HEK293T (cell line): ENCODE results near the gene WASF2.

Experiments used
- ARNT ChIP-seq: fragments of 450-650 bp; IDR thresholded peaks from 2 replicates; pipeline ENCODE4 v1.6.1; 2017; ENCODE audit warnings: mild to moderate bottlenecking
- BHLHE40 ChIP-seq: fragments of 450-650 bp; IDR thresholded peaks from 2 replicates; pipeline ENCODE4 v1.6.1; 2016; ENCODE audit warnings: mild to moderate bottlenecking, moderate library complexity, borderline replicate concordance
- CTBP1 ChIP-seq: fragments of 450-650 bp; IDR thresholded peaks from 2 replicates; pipeline ENCODE4 v1.6.1; 2016; ENCODE audit warnings: borderline replicate concordance
- ELF4 ChIP-seq: fragments of 450-650 bp; IDR thresholded peaks from 2 replicates; pipeline ENCODE4 v1.6.1; 2017; ENCODE audit warnings: antibody characterized with exemption
- FOXA1 ChIP-seq: fragments of 450-650 bp; IDR thresholded peaks from 2 replicates; pipeline ENCODE4 v1.6.1; 2016; ENCODE audit warnings: mild to moderate bottlenecking
- FOXK2 ChIP-seq: fragments of 450-650 bp; IDR thresholded peaks from 2 replicates; pipeline ENCODE4 v1.6.1; 2016; ENCODE audit warnings: mild to moderate bottlenecking
- HDGF ChIP-seq: fragments of 450-650 bp; IDR thresholded peaks from 2 replicates; pipeline ENCODE4 v1.6.1; 2017; ENCODE audit warnings: antibody characterized with exemption, borderline replicate concordance
- LEF1 ChIP-seq: fragments of 450-650 bp; IDR thresholded peaks from 2 replicates; pipeline ENCODE4 v1.6.1; 2017; ENCODE audit warnings: mild to moderate bottlenecking, borderline replicate concordance
- NFRKB ChIP-seq: fragments of 450-650 bp; IDR thresholded peaks from 2 replicates; pipeline ENCODE4 v1.6.1; 2016; ENCODE audit warnings: mild to moderate bottlenecking, moderate library complexity
- SP1 ChIP-seq: fragments of 450-650 bp; IDR thresholded peaks from 2 replicates; pipeline ENCODE4 v1.6.1; 2017
- ZNF384 ChIP-seq: fragments of 450-650 bp; IDR thresholded peaks from 2 replicates; pipeline ENCODE4 v1.6.1; 2016
- TF ChIP-seq, protein P1 (sequence below): fragments of 450-650 bp; IDR thresholded peaks from 2 replicates; pipeline ENCODE4 v1.6.1; 2016

DNA sequence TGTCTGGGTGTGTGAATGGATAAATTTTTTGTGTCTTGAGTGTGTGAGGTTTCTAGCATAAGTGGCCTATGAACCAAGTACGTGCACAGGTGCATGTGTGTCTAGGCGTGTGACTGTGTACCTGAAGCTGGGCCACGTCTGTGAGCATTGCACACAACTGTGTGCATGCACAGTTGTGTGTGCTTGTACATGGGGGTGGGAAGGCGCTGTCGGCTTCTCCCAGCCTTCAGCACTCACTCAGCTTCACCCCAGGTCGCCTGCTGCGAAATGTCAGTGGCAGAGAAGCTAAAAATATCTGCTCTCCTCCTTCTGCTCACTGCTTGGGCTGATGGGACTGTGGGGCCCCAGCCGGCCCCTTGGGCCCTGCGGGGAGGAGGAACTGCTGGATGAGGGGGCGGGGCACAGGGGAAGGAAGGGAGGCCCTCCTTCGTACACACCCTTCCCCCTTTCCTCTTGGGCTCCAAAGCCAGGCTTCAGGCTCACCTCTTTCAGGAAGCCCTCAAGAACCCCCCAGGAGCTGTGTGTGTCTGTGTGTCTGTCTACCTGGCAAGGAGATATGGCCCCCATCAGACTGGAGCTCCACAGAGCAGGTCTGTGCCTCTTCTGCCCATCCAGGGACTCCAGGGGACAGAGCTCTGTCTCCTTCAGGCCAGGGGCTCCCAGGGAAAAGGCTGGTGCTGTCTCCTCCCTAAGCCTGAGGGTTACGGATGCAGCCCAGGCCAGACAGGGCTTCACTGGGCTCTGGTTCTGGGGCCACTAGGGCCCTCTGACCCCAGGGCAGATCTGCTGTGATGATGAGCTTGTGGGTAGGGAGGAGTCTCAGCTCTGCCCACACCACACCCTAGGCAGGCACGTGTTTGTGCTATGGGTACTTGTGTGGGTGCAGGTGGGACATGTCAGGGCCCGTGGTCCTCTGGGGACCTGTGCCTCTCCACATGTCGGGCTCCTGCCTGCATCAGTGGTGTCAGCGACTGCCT, 35.6 kb upstream of the WASF2 start:
- TF ChIP-seq ARNT (no peak), ZNF384 (no peak), LEF1 (no peak), FOXK2 (no peak), BHLHE40 (no peak), CTBP1 (no peak), NFRKB (no peak), FOXA1 (no peak), SP1 (no peak), ELF4 (no peak), HDGF (no peak)
- TF ChIP-seq, protein P1, sequence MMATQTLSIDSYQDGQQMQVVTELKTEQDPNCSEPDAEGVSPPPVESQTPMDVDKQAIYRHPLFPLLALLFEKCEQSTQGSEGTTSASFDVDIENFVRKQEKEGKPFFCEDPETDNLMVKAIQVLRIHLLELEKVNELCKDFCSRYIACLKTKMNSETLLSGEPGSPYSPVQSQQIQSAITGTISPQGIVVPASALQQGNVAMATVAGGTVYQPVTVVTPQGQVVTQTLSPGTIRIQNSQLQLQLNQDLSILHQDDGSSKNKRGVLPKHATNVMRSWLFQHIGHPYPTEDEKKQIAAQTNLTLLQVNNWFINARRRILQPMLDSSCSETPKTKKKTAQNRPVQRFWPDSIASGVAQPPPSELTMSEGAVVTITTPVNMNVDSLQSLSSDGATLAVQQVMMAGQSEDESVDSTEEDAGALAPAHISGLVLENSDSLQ = no peak
